ENCODE results near the gene LRRC39. TPM values are rescaled to one million over a fixed set of nuclear protein-coding genes. Genes with fewer than 3 reads are reported as not detected.

Gene LRRC39
- total RNA-seq, 8 experiments from 2014 or later: 0.81 to 3.9 (median 2.0) TPM

GRCh38 chr1:100100202-100100601 is 77.9 kb downstream of the LRRC39 start:
- 22 to 100% (median 83%) methylated on average over 1 of the region's 1 CpG for WGBS, 10 experiments
- H3K4me1 ChIP-seq (replicated peaks in 1 of 2): no peaks in the 10 kb centered on the region
- in situ Hi-C loops (cut with MboI; ENCODE audit: low pct_unique_long_range_greater_than_20kb in 2 of 9, low sequenced_read_pairs in 9 of 9, unreplicated experiment in 9 of 9): no loop called here
- H3K4me3 ChIP-seq: no peak overlapping the region
- no peak overlapping the region for H3K27ac ChIP-seq
- no peak for ATAC-seq (replicated peaks in 6 of 8)

Other genes starting within 250 kb of the LRRC39 start
- gene SLC35A3, start 208.3 kb downstream of the LRRC39 start, total RNA-seq: 10 to 100 TPM; 13.6 to 23.4 (median 16.0) TPM
- gene SASS6, start 45.3 kb downstream of the LRRC39 start, total RNA-seq: 10 to 100 TPM in 2 of 8 experiments, 1 to 10 TPM in 5, under 1 TPM in 1; 0.97 to 12.5 (median 8.0) TPM
- gene TRMT13, start 45.1 kb downstream of the LRRC39 start, total RNA-seq: 10 to 100 TPM; 16.8 to 34.5 (median 22.5) TPM
- 10 to 100 TPM in 5 of 8 experiments, 1 to 10 TPM in 3; 7.5 to 20.0 (median 10.9) TPM for gene DBT, start 71.6 kb upstream of the LRRC39 start, total RNA-seq
- gene RTCA, start 88.0 kb upstream of the LRRC39 start, total RNA-seq: 10 to 100 TPM; 24.9 to 58.6 (median 41.7) TPM
- 1 to 10 TPM; 2.2 to 8.8 (median 4.4) TPM for gene CDC14A, start 174.2 kb upstream of the LRRC39 start, total RNA-seq